GM21737 (cell line): ENCODE results near the gene AGBL1.

Experiments
- ATAC-seq: cut with Tn5 transposase; IDR thresholded peaks from one replicate; pipeline ENCODE4 v1.9.1; 2021; ENCODE audit warnings: mild to moderate bottlenecking, moderate library complexity; ENCODE audit not compliant: unreplicated experiment

AGBL1 gene

DNA sequence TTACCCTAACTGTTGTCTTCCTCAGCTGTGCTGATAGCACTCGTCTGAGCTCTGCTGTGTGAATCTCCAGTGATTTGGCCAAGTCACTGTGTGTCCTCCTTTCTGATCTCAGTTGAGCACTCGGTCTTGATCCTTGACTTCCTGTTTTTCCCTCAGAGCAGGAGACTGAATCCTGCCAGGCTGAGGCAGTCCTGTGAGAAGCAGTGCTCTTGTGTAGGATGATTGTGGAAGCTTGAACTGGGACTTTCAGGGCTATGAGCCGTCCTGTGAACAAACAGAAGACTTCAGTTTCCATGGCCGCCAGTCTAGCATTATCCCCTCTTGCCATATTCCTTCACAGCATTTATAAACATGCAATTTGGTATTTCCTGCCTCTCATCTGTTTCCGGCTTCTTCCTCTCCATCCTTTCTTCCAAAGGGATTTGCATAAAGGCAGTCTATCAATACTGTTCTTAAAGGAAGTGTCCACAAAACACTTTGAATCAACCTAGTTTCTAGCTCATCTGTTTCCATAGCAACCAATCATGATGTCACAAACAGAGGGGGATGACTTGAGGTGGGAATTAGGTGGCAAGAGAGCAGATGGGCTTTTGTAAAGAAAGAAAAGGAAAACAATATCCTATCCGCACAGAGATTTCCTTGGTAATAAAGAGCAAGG lies 237.2 kb downstream of the AGBL1 start:
- ATAC-seq = no peak

DNA sequence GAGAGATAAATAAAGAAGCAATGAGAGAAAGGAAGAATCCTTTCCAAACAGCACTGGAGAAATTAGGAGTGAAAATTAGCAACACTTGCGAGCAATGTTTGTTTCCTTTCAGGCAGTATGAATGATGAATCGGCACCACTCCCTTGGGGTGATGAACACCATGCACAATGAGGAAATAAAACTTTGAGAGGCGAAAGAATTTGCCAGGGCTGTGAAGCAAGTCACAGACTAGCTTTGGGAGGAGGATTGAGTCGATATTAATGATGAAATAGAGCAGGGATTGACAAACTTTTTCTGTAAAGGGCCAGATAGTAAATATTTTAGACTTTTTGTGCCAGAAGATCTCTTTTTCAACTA lies 237.7 kb downstream of the AGBL1 start:
- no peak for ATAC-seq

DNA sequence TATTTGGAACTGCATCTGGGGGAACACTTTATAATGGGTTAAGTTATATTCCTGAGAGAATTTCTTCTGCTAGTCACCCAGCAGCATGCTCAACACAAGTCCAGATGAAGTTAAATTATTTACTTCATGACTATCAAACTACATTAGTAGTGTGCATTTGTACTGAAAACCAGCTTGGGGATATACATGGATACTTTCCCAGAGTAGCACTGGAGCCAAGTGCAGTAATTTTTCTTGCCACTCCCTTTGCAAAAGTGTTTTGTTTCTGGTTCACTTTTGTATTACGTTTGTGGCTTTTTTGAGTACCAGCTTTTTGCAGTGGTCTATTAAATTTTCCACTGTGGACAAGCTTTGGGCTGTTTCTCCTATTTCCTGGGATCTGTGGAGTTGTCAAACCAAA lies 243.0 kb downstream of the AGBL1 start:
- ATAC-seq = no peak

DNA sequence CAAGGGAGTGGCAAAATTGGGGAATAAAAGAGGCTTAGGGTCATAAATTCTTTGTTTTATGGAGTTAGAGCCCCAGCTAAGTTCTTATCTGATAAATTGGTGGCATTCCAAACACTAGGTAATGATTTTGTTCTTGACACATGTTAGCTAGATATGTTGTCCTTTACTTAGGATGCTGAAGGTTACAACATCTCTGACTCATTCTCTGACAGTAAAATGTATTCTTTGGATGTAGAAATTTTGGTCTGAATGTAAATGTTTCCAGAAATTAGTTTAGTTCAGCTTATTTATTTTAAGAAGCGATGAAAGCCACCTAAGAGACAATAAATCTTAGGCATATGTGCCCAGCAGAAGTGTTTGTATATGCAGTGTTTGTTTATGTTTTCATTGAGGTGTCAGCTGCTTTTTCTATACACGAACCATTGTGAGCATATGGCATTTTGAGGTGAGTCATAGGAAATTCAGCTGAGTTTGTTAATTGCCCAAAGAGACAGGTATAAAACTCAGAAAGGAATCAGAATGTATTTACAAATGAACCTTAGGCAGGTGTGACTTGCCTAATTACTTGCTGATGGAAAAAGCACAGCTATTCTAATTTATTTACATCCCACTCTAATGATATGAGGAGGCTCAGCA lies 247.7 kb downstream of the AGBL1 start:
- ATAC-seq = no peak

DNA sequence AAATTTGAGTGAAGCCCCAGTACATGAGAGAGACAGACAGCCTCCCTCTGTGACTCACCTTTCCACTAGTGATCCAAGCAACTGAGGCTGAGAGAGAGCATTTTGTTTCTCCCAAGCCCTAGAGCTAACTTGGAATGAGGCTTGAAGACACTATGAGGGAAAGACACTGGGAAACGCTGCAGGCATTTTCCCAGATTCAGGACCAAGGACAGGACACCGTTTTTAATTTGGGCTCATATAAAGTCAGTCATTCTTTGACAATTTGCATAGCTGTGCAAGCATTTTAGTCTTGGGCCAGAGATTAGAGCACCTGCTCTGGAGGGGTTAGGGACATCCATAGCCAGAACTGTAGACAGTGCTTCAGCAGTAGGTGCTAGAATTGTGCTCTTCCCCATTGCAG lies 249.0 kb downstream of the AGBL1 start:
- no peak for ATAC-seq

DNA sequence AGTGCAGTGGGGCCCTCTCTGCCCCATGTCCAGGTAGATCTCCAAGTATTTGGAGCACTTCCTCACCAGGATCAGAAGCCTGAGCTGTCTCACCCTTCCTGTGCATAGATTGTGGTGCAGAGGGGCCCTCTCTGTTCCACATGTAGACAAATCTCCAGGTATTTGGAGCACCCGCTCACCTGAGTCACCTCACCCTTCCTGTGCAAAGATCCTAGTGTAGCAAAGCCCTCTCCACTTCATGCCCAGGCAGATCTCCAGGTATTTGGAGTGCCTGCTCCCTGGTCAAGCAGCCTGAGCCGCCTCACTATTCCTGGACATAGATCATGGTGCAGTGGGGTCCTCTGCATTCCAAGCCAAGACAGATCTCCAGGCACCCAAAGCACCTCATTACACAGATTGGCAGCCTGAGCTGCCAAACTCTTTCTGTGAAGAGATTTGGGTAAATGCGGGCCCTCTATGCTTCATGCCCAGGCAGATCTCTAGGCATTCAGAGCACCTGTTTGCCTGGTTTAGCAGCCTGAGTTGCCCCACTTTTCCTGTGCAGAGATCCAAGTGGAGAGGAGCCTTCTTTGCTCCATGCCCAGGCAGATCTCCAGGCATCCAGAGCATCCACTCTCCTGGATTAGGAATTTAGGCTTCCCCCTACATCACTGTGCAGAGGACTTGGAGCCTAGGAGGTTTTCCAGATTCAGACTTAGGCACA lies 249.8 kb downstream of the AGBL1 start:
- ATAC-seq = no peak

DNA sequence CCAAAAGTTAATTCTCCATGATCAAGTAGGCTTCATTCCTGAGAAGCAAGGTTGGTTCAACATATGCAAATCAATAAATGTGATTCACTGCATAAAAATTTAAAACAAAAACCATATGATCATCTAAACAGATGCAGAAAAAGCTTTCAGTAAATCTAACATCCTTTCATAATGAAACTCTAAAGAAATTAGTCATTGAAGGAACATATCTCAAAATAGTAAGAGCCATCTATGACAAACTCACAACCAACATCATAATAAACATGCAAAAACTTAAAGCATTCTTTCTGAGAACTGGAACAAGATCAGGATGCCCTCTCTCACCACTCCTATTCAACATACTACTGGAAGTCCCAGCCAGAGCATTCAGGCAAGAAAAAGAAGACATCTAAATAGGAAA lies 254.1 kb downstream of the AGBL1 start:
- ATAC-seq = no peak

DNA sequence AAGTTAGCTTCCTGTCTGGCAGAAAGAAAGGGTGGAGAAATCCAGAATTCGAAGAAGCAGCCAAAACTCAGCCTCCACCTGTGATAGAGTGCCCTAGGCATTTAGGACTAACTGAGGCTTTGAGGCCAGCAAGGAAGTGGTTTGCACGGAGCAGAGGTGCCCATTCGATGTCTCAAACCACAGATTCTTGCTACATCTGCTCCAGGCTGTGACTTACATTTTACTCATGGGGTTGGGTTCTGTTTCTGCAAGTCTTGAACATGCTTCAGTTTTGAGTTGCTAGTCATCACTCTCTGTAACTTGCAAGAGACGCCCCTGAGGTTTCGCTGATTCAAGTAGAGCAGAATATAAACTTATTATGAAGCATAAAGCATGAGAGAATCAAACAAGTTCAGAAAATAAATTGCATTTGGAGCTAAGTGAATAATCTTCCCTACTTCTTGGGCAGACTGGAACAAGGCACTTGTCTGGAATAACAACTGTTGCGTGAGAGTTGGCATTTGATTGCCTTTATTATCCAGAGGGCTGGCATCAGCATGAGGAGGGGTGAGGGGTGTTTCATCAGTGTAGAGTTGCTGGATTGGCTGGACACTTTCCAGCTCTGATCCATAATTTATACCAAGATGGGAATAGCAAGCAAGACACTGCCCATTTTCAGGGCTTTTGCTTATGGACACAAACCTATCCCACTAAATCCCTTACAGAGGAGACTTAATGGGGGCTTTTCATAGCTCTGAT lies 256.5 kb downstream of the AGBL1 start:
- ATAC-seq = no peak

DNA sequence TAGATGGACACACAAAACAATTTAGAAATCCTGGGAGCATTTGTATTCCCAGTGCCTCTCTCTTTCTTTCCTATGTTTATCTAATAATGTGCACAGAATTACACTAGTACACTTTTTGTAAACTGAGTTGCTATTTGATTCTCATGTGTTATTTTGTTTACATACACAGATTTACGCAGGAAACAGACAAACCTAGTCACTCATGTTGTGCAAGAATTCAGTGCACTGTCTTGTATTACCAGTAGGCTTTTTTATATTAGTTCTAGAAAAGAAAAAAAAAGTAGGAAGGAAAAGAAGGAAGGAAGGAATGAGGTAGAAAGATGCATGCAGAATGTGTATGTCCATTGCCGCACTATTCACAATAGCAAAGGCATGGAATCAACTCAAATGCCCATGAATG lies 257.4 kb downstream of the AGBL1 start:
- ATAC-seq = no peak

DNA sequence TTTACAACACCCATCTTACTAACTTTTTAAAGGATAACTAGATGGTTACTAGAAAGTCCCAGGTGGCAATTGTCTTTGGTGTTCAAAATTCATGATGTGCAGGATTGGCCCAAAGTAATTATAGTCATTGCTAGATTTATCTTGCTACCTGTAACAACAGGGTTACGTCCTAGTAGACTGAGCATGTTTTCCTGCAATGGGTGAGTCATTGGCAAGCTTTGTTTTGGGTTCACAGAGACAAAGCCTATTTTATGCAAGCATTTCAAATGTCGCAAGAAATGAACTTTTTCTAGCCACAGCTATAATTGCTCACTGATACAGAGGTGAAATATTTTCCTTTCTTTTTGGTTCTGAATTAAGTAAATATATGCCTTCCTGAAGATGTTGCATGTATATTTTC lies 267.6 kb downstream of the AGBL1 start:
- no peak for ATAC-seq

DNA sequence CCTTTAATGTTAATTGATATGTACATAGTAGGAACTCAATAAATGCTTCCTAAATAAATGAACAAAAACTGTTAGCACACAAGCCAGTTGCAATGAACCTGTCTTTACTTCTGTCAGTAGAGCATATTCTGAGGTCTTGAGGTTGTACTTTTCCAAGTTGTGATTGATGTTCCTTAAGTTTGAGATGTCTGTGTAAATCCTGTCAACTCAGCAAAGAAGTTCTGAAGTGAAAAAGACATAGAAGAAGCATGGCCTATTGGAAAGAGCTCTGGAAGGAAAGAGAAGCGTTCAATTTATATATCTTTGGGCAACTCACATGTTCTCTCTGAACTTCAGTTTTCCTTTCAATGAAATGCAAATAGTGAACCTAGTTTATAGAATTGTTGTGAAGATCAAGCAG lies 269.9 kb downstream of the AGBL1 start:
- no peak for ATAC-seq

DNA sequence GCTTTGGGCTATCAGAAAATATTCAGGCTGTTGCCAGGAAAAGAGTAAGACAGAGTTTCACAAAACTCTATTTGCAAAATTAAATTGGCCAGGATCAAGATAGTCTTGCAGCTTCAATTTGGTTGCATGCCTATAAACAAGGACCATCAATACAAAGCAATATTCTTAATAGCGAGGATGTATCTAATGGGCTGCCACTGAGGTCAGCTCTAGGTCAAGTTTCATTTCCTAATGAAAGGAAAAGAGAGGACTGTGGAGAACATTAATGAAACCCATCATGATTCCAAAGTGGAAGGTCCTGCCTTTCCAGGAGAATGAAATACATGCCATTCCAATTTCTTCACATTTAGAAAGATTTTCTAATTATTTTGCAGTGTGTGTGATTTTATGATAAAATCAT lies 273.5 kb downstream of the AGBL1 start:
- no peak for ATAC-seq

DNA sequence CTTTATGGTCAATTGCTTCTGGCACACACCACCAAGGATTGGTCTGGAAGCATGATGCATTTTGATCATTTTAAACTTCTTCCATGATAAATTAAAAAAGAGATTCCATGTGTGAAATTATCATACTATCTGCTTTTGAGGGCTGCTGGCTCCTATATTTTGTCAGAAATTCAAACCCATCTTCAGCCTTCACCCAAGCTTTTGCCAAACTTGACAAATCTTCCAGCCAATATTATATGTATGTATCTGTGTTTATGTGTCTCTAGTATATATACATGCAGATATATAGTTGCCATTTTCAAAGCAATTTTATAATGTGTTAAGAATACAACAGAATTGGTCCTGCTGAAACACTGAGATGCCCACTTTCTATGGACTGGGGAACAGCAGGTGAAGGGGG lies 275.7 kb downstream of the AGBL1 start:
- no peak for ATAC-seq

DNA sequence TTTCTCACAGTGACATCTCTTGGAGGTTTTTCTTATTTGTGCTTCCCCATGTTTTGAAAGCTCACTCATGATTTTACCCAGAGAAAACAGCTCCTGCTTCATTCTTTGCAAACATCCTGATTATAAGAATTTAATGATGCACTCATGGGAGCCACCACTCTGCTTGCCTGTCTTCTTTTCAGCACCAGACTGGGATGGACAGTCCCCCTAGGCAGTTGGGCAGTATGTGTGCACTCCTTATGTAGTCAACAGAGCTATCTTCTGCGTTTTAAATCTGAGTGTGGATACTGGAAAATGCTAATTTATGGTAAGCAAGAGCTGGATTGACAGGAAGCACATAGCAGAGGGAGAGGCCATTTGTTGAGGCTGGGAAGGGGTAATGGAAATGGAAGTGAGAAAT lies 276.1 kb downstream of the AGBL1 start:
- ATAC-seq = no peak

DNA sequence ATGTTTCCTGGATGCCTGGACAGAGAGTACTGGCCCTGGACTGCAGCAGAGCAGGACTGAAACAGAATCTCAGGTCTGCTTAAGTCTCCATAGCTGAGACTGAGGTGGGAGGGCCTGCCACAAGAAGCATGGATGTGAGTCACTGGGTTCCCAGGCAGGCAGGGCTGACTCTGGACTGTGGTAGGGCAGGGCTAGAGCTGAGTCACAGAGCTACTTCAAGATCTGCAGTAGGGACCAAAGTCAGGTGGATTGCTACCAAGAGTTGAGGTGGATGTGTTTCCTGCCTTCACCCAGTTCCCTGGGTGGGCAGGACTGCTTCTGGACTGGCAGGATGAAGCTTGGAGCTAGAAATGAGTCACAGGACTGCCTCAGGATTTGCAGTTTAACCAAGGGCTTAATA lies 282.9 kb downstream of the AGBL1 start:
- ATAC-seq = no peak

DNA sequence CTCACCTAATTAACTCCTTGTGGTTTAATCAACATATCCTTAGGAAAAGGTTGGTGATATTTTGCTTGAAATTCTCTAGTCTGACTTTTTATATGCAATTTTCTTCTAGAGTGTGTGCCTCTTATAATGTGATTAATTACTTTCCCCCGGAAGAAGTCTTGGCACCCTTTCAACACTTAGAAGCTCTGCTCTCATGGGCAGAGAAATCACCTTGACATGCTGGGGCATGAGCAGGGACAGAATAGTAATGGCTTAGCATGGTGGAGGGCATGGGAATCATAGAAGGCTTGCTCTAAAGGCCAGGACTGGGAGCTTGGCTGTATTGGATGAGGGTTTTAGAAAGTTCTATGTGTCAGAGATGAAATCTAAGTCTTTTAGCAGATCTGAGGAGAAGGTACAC lies 293.5 kb downstream of the AGBL1 start:
- no peak for ATAC-seq

DNA sequence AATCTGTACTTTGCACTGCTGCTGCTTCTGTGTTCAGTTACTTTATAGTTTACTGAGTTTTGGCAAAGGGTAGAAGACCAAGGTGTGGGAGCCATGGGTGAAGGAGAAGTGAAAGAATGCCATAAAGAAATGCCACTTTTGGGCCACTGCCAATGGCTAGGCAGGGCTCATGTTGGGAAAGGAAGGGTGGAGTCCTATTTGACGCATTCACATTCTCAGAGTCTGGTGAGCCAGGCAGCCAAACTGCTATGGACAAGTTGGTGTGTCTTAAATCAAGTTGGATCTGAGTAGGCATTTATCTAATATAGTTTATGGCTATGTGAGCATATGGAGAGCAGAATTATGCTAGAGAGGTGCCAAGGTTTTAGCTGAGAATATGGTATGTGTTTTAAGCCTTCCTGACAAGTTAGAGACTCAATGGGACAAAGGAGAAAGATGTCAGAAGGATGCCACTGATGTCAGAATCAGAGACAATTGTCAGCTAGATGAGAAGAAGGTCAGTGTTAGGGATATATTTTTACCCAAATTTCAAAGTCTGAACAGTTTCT lies 296.1 kb downstream of the AGBL1 start:
- ATAC-seq = no peak

DNA sequence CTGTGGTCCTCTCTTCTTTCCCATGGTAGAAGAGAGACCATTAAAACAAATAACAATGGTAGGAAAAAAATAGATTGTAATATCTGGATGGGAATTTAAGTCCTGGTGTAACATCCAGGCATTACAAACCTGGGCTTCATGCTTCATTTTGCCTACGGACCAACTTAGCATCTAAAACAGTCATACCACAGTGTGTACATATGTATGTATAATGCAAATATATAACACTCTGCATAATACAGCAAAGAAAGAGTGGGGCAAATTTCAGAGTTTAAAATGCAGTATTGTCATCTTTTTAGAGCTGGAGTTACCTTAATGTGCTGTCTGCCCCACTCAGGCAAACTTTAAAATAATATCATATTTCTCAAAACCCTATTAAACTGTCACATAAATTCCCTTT lies 298.2 kb downstream of the AGBL1 start:
- ATAC-seq = no peak

DNA sequence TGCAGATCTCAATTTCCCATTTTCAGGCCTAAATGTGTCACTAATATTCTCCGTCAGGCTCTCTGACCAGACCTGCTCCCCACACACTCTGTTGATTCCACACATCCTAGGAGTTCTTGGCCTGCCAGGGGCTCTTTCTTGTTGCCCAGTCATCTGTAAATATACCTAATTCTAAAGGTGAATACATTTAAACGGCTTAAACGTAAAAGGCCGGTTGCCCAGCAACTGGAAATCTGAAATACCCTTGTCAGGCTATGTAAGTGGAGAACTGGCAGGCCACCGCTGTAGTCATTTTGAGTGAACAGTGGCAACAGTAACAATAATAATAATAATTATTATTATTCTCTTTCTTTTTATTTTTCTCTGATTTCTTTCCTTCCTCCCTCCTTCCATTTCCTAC lies 302.7 kb downstream of the AGBL1 start:
- no peak for ATAC-seq

DNA sequence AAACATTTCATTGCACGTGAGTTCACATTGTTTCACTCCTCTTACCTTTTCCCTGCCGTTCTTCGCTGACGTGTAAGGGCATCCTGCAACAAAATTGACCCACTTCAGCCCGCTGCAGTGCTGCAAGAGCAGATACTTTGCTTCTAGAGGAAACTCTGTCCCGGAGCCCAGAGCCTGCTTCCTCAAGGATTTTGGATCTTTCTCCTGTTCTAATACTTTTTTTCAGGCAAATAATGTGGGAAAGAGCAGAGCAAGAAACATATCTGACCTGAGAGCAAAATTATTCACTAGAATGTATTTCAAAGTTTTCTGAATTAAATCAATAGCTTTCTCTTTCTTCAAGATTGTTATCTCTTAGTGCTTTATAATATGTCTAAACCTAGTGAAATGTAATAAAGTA lies 303.9 kb downstream of the AGBL1 start:
- no peak for ATAC-seq

DNA sequence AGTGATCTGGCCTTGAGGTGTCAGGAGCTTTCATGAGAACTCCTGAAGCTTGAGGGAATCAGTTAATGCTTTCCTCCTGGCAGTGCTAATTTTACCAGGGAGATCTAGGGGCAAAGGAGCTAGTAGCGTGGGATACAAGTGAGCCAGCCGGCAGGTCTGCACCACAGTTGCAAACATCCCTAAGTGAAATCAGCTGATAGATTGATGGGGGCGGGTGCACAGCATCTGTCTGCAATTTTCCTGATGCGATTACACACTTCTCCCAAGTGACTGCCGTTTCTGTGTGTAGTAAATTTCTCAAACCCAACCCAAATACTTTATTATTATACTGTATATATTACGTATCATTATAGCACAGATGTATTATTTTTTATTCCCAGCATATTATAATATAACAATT lies 304.5 kb downstream of the AGBL1 start:
- no peak for ATAC-seq

DNA sequence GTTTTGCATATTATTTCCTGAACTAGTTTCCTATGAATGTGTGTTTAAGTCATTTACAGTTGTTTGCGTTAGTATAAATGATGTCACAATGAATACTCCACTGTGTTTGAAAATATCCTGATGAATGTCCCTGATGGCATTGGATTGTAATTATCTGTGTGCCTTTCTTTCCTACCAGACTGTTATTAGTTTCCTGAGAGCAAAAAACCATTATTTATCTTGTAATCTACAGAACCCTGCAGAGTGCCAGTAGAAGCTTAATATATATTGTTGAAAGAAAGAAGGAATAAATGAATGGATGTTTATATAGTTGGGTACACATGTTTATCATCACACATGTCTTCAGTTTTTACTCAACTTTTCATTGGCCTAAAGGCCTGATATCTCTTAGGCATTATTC lies 312.6 kb downstream of the AGBL1 start:
- ATAC-seq = no peak
